ENCODE data around the gene CELF1.

The CELF1 gene

GRCh38 chr11:47495011-47495855 is 57.7 kb downstream of the CELF1 start:
- no peak overlapping the region for H3K9ac ChIP-seq (ENCODE audit: low read length)
- H3K36me3 ChIP-seq (ENCODE audit: control insufficient read depth, low read depth, low read length) = peaks cover 10% of the 10 kb centered on the region
- no peak overlapping the region for H3K4me3 ChIP-seq (ENCODE audit: low read length)
- peaks cover 19% of the 10 kb centered on the region for H3K4me1 ChIP-seq (ENCODE audit: control insufficient read depth, low read depth, low read length)
- H3K27me3 ChIP-seq (ENCODE audit: control insufficient read depth, insufficient read depth, low read length) = no peaks in the 10 kb centered on the region
- peak overlapping the region; percentile 27 for H3K27ac ChIP-seq (ENCODE audit: low read length)
- no peaks in the 10 kb centered on the region for H3K9me3 ChIP-seq (ENCODE audit: control insufficient read depth, low read depth, low read length)

GRCh38 chr11:47489395-47489755 is 63.6 kb downstream of the CELF1 start:
- H3K9me3 ChIP-seq (ENCODE audit: control insufficient read depth, low read depth, low read length) = no peaks in the 10 kb centered on the region
- H3K4me3 ChIP-seq (ENCODE audit: low read length) = no peak overlapping the region
- H3K9ac ChIP-seq (ENCODE audit: low read length) = no peak overlapping the region
- H3K36me3 ChIP-seq (ENCODE audit: control insufficient read depth, low read depth, low read length) = peaks cover 45% of the 10 kb centered on the region
- H3K27ac ChIP-seq (ENCODE audit: low read length) = no peak overlapping the region
- H3K4me1 ChIP-seq (ENCODE audit: control insufficient read depth, low read depth, low read length) = no peaks in the 10 kb centered on the region
- H3K27me3 ChIP-seq (ENCODE audit: control insufficient read depth, insufficient read depth, low read length) = no peaks in the 10 kb centered on the region

- Histone ChIP-seq H3K9me3 (ENCODE audit: control insufficient read depth, low read depth, low read length) (no peaks in the 10 kb centered on the region), H3K4me3 (ENCODE audit: low read length) (no peak overlapping the region), H3K4me1 (ENCODE audit: control insufficient read depth, low read depth, low read length) (no peaks in the 10 kb centered on the region), H3K9ac (ENCODE audit: low read length) (no peak overlapping the region), H3K36me3 (ENCODE audit: control insufficient read depth, low read depth, low read length) (peaks cover 50% of the 10 kb centered on the region), H3K27me3 (ENCODE audit: control insufficient read depth, insufficient read depth, low read length) (no peaks in the 10 kb centered on the region), H3K27ac (ENCODE audit: low read length) (no peak overlapping the region)
Measured at GRCh38 chr11:47488674-47489394, 64.1 kb downstream of the CELF1 start.

- Histone ChIP-seq H3K9me3 (ENCODE audit: control insufficient read depth, low read depth, low read length) (no peaks in the 10 kb centered on the region), H3K36me3 (ENCODE audit: control insufficient read depth, low read depth, low read length) (peaks cover 57% of the 10 kb centered on the region), H3K4me3 (ENCODE audit: low read length) (no peak overlapping the region), H3K27ac (ENCODE audit: low read length) (no peak overlapping the region), H3K4me1 (ENCODE audit: control insufficient read depth, low read depth, low read length) (no peaks in the 10 kb centered on the region), H3K9ac (ENCODE audit: low read length) (no peak overlapping the region), H3K27me3 (ENCODE audit: control insufficient read depth, insufficient read depth, low read length) (no peaks in the 10 kb centered on the region)
Measured at GRCh38 chr11:47488111-47488510, 64.8 kb downstream of the CELF1 start.

GRCh38 chr11:47487421-47487820 is 65.5 kb downstream of the CELF1 start:
- no peaks in the 10 kb centered on the region for H3K4me1 ChIP-seq (ENCODE audit: control insufficient read depth, low read depth, low read length)
- H3K27me3 ChIP-seq (ENCODE audit: control insufficient read depth, insufficient read depth, low read length) = no peaks in the 10 kb centered on the region
- no peaks in the 10 kb centered on the region for H3K9me3 ChIP-seq (ENCODE audit: control insufficient read depth, low read depth, low read length)
- peaks cover 60% of the 10 kb centered on the region for H3K36me3 ChIP-seq (ENCODE audit: control insufficient read depth, low read depth, low read length)
- H3K9ac ChIP-seq (ENCODE audit: low read length) = no peak overlapping the region
- no peak overlapping the region for H3K27ac ChIP-seq (ENCODE audit: low read length)
- H3K4me3 ChIP-seq (ENCODE audit: low read length) = no peak overlapping the region

GRCh38 chr11:47485107-47485506 is 67.8 kb downstream of the CELF1 start:
- H3K27me3 ChIP-seq (ENCODE audit: control insufficient read depth, insufficient read depth, low read length) = no peaks in the 10 kb centered on the region
- no peak overlapping the region for H3K9ac ChIP-seq (ENCODE audit: low read length)
- peaks cover 78% of the 10 kb centered on the region for H3K36me3 ChIP-seq (ENCODE audit: control insufficient read depth, low read depth, low read length)
- no peak overlapping the region for H3K4me3 ChIP-seq (ENCODE audit: low read length)
- H3K9me3 ChIP-seq (ENCODE audit: control insufficient read depth, low read depth, low read length) = no peaks in the 10 kb centered on the region
- no peak overlapping the region for H3K27ac ChIP-seq (ENCODE audit: low read length)
- H3K4me1 ChIP-seq (ENCODE audit: control insufficient read depth, low read depth, low read length) = no peaks in the 10 kb centered on the region

GRCh38 chr11:47483457-47483856 is 69.5 kb downstream of the CELF1 start:
- H3K9ac ChIP-seq (ENCODE audit: low read length) = no peak overlapping the region
- H3K4me1 ChIP-seq (ENCODE audit: control insufficient read depth, low read depth, low read length) = no peaks in the 10 kb centered on the region
- H3K27me3 ChIP-seq (ENCODE audit: control insufficient read depth, insufficient read depth, low read length) = no peaks in the 10 kb centered on the region
- peaks cover 88% of the 10 kb centered on the region for H3K36me3 ChIP-seq (ENCODE audit: control insufficient read depth, low read depth, low read length)
- H3K9me3 ChIP-seq (ENCODE audit: control insufficient read depth, low read depth, low read length) = no peaks in the 10 kb centered on the region
- H3K27ac ChIP-seq (ENCODE audit: low read length) = no peak overlapping the region
- H3K4me3 ChIP-seq (ENCODE audit: low read length) = no peak overlapping the region

GRCh38 chr11:47480762-47481161 is 72.2 kb downstream of the CELF1 start:
- Histone ChIP-seq H3K27me3 (ENCODE audit: control insufficient read depth, insufficient read depth, low read length) (no peaks in the 10 kb centered on the region), H3K36me3 (ENCODE audit: control insufficient read depth, low read depth, low read length) (peaks cover 90% of the 10 kb centered on the region), H3K4me1 (ENCODE audit: control insufficient read depth, low read depth, low read length) (no peaks in the 10 kb centered on the region), H3K4me3 (ENCODE audit: low read length) (no peak overlapping the region), H3K9me3 (ENCODE audit: control insufficient read depth, low read depth, low read length) (no peaks in the 10 kb centered on the region), H3K27ac (ENCODE audit: low read length) (no peak overlapping the region), H3K9ac (ENCODE audit: low read length) (no peak overlapping the region)

- H3K9me3 ChIP-seq (ENCODE audit: control insufficient read depth, low read depth, low read length) = no peaks in the 10 kb centered on the region
- no peaks in the 10 kb centered on the region for H3K4me1 ChIP-seq (ENCODE audit: control insufficient read depth, low read depth, low read length)
- no peaks in the 10 kb centered on the region for H3K27me3 ChIP-seq (ENCODE audit: control insufficient read depth, insufficient read depth, low read length)
- no peak overlapping the region for H3K4me3 ChIP-seq (ENCODE audit: low read length)
- peaks cover 91% of the 10 kb centered on the region for H3K36me3 ChIP-seq (ENCODE audit: control insufficient read depth, low read depth, low read length)
- H3K9ac ChIP-seq (ENCODE audit: low read length) = no peak overlapping the region
- no peak overlapping the region for H3K27ac ChIP-seq (ENCODE audit: low read length)
Measured at GRCh38 chr11:47478651-47479329, 74.1 kb downstream of the CELF1 start.

- Histone ChIP-seq H3K36me3 (ENCODE audit: control insufficient read depth, low read depth, low read length) (peaks cover 91% of the 10 kb centered on the region), H3K4me1 (ENCODE audit: control insufficient read depth, low read depth, low read length) (no peaks in the 10 kb centered on the region), H3K4me3 (ENCODE audit: low read length) (no peak overlapping the region), H3K27me3 (ENCODE audit: control insufficient read depth, insufficient read depth, low read length) (no peaks in the 10 kb centered on the region), H3K27ac (ENCODE audit: low read length) (no peak overlapping the region), H3K9me3 (ENCODE audit: control insufficient read depth, low read depth, low read length) (no peaks in the 10 kb centered on the region), H3K9ac (ENCODE audit: low read length) (no peak overlapping the region)
Measured at GRCh38 chr11:47477753-47478152, 75.2 kb downstream of the CELF1 start.

GRCh38 chr11:47477323-47477722 is 75.6 kb downstream of the CELF1 start:
- Histone ChIP-seq H3K27ac (ENCODE audit: low read length) (no peak overlapping the region), H3K4me1 (ENCODE audit: control insufficient read depth, low read depth, low read length) (no peaks in the 10 kb centered on the region), H3K4me3 (ENCODE audit: low read length) (no peak overlapping the region), H3K27me3 (ENCODE audit: control insufficient read depth, insufficient read depth, low read length) (no peaks in the 10 kb centered on the region), H3K36me3 (ENCODE audit: control insufficient read depth, low read depth, low read length) (peaks cover 91% of the 10 kb centered on the region), H3K9me3 (ENCODE audit: control insufficient read depth, low read depth, low read length) (no peaks in the 10 kb centered on the region), H3K9ac (ENCODE audit: low read length) (no peak overlapping the region)

Data from iPS-18a (cell line).